ENCODE data around the gene ZNF786. TPM values are rescaled to one million over a fixed set of nuclear protein-coding genes. Genes with fewer than 3 reads are reported as not detected.
A peak's percentile ranks its signal among the peaks of the same experiment; 100 is the strongest.

Gene ZNF786
- total RNA-seq, 1 experiment from 2014 or later = 10.1 TPM

DNA sequence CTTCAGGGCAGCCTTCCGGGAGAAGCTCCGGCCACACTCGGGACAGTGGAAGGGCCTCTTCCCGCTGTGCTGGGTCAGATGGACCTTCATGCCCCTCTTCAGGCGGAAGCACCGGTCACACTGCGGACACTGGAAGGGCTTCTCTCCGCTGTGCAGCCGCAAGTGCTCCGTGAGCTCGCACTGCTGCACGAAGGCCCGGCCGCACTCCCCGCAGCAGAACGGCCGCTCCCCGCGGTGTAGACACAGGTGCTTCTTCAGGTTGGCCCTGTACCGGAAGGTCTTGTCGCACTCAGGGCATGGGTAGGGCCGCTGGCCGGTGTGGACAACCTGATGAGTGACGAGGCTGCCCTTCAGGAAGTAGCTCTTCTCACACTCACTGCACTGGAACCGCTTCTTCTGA, 14.2 kb upstream of the ZNF786 start:
- Histone ChIP-seq H3K27ac (ENCODE audit: low read length) (no peak overlapping the region), H3K4me3 (ENCODE audit: low read depth in 2 of 2, low read length in 2 of 2) (no peak overlapping the region), H3K9me3 (ENCODE audit: control insufficient read depth, insufficient read depth, low read depth, low read length) (no peaks in the 10 kb centered on the region), H3K36me3 (ENCODE audit: control insufficient read depth, insufficient read depth, low read length) (no peaks in the 10 kb centered on the region), H3K4me1 (ENCODE audit: control insufficient read depth, insufficient read depth, low read length) (no peaks in the 10 kb centered on the region), H3K27me3 (ENCODE audit: control insufficient read depth, insufficient read depth, low read length) (no peaks in the 10 kb centered on the region)
- in situ Hi-C loops (cut with HindIII; ENCODE audit: low pct_unique_long_range_greater_than_20kb, low sequenced_read_pairs) (no loop called here), intact Hi-C loops (cut with micrococcal nuclease; ENCODE audit: unreplicated experiment) (no loop called here)
- BruUV-seq (replicated peaks) = no TSS peak
- TF ChIP-seq POLR2AphosphoS5 (IDR thresholded peaks at IDR 0.05; ENCODE audit: low read depth, low read length) (no peak), TCF7L2 (IDR thresholded peaks at IDR 0.05; ENCODE audit: low read depth, low read length) (no peak), SIN3A (IDR thresholded peaks at IDR 0.05; ENCODE audit: borderline replicate concordance, insufficient read depth, low read depth, low read length) (no peak), REST (IDR thresholded peaks at IDR 0.05; ENCODE audit: insufficient read depth in 1 of 2, low read depth in 2 of 2, low read length in 1 of 2) (no peak), CTCF (IDR thresholded peaks at IDR 0.05) (no peak)
- DNase-seq (ENCODE audit: low read depth, low spot score) (no peak), ATAC-seq (0 out of 2 replicates have a peak, but pooled peaks have one; percentile 40)
- POLR2A ChIA-PET = no interaction called here
- CTCF ChIA-PET = no interaction called here

DNA sequence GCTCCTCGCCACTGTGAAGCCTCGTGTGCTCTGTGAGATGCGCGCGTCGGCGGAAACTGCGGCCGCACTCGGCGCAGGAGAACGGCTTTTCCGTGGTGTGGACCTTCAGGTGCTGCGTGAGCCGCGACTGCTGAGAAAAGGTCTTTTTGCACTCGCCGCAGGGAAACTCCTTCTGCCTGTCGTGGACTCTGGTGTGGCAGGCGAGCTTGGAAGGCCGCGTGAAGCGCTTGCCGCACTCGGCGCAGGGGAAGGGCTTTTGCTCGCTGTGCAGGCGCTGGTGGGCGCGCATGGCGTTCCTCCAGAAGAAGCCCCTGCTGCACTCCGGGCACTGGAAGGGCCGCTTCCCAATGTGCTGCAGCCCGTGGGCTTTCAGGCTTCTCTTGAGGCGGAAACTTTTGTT, 13.7 kb upstream of the ZNF786 start:
- intact Hi-C loops (cut with micrococcal nuclease; ENCODE audit: unreplicated experiment) = no loop called here
- Histone ChIP-seq H3K27ac (ENCODE audit: low read length) (no peak overlapping the region), H3K4me1 (ENCODE audit: control insufficient read depth, insufficient read depth, low read length) (no peaks in the 10 kb centered on the region), H3K4me3 (ENCODE audit: low read depth in 2 of 2, low read length in 2 of 2) (no peak overlapping the region), H3K36me3 (ENCODE audit: control insufficient read depth, insufficient read depth, low read length) (no peaks in the 10 kb centered on the region), H3K27me3 (ENCODE audit: control insufficient read depth, insufficient read depth, low read length) (no peaks in the 10 kb centered on the region), H3K9me3 (ENCODE audit: control insufficient read depth, insufficient read depth, low read depth, low read length) (no peaks in the 10 kb centered on the region)
- BruUV-seq (replicated peaks) = no TSS peak
- ChIA-PET CTCF (no interaction called here), POLR2A (no interaction called here)
- no peak for ATAC-seq
- DNase-seq (ENCODE audit: low read depth, low spot score) = no peak
- in situ Hi-C loops (cut with HindIII; ENCODE audit: low pct_unique_long_range_greater_than_20kb, low sequenced_read_pairs) = no loop called here
- TF ChIP-seq SIN3A (IDR thresholded peaks at IDR 0.05; ENCODE audit: borderline replicate concordance, insufficient read depth, low read depth, low read length) (no peak), REST (IDR thresholded peaks at IDR 0.05; ENCODE audit: insufficient read depth in 1 of 2, low read depth in 2 of 2, low read length in 1 of 2) (no peak), CTCF (IDR thresholded peaks at IDR 0.05) (no peak), TCF7L2 (IDR thresholded peaks at IDR 0.05; ENCODE audit: low read depth, low read length) (no peak), POLR2AphosphoS5 (IDR thresholded peaks at IDR 0.05; ENCODE audit: low read depth, low read length) (no peak)
